Duodenal mucosa (tissue), 2 donors: Measurements from ENCODE around the gene ZBP1.

Source experiments
- H3K27ac ChIP-seq: one replicate; pipeline ENCODE4 v1.7.0; 2013; ENCODE audit warnings: low read depth, low read length
- H3K27me3 ChIP-seq, 2 donors: one replicate each; pipeline ENCODE4 v1.7.0; 2013; ENCODE audit warnings: low read length in 2 of 2, control low read depth in 1 of 2; ENCODE audit not compliant: insufficient read depth in 2 of 2, control insufficient read depth in 1 of 2
- H3K36me3 ChIP-seq, 2 donors: one replicate each; pipeline ENCODE4 v1.7.0; 2013; ENCODE audit warnings: low read length in 2 of 2, control low read depth in 1 of 2; ENCODE audit not compliant: insufficient read depth in 2 of 2, control insufficient read depth in 1 of 2
- H3K4me1 ChIP-seq, 2 donors: one replicate each; pipeline ENCODE4 v1.7.0; 2013; ENCODE audit warnings: low read length in 2 of 2, control low read depth in 1 of 2; ENCODE audit not compliant: insufficient read depth in 2 of 2, control insufficient read depth in 1 of 2
- H3K4me3 ChIP-seq, 2 donors: one replicate each; pipeline ENCODE4 v1.7.0; 2013; ENCODE audit warnings: low read length in 2 of 2, low read depth in 1 of 2
- H3K9ac ChIP-seq, 2 donors: one replicate each; pipeline ENCODE4 v1.7.0; 2013; ENCODE audit warnings: low read length in 2 of 2, low read depth in 1 of 2
- H3K9me3 ChIP-seq, 2 donors: one replicate each; pipeline ENCODE4 v1.7.0; 2013; ENCODE audit warnings: low read length in 2 of 2, control low read depth in 1 of 2; ENCODE audit not compliant: control insufficient read depth in 1 of 2

ZBP1 gene

GRCh38 chr20:57570145-57570850, 49.9 kb downstream of the ZBP1 start:
- Histone ChIP-seq H3K36me3 (peaks cover 2 to 7% of the 10 kb centered on the region in 2 donors), H3K27ac (no peak overlapping the region), H3K4me3 (no peak overlapping the region), H3K9me3 (no peaks in the 10 kb centered on the region), H3K27me3 (no peaks in the 10 kb centered on the region), H3K4me1 (peaks cover 7% of the 10 kb centered on the region in 2 donors), H3K9ac (no peak overlapping the region)

DNA sequence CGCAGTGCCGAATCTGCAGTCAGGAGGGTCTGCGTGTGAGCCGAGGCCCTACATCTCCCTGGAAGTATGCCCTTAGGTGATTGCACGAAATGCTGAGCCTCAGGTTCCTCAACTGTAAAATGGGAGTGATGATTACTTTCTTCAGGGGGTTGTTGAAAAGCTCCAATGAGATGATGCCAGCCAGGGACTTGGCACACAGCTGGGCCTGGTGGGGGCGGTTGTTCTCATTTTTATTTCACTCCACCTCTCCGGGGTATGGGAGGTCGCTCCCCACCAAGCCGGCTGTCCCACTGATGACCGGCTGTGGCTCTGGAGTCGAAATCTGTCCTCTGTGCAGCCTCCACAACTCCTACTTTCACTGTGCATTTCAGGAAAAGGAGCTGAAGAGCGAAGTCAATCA, 51.3 kb downstream of the ZBP1 start:
- Histone ChIP-seq H3K9me3 (no peaks in the 10 kb centered on the region), H3K4me1 (peaks cover 7% of the 10 kb centered on the region in 2 donors), H3K27me3 (no peaks in the 10 kb centered on the region), H3K27ac (no peak overlapping the region), H3K36me3 (peaks cover 15 to 20% of the 10 kb centered on the region in 2 donors), H3K9ac (no peak overlapping the region), H3K4me3 (no peak overlapping the region)

GRCh38 chr20:57568088-57568896, 51.9 kb downstream of the ZBP1 start:
- Histone ChIP-seq H3K4me3 (no peak overlapping the region), H3K4me1 (peaks cover 0 to 7% of the 10 kb centered on the region in 2 donors), H3K9ac (no peak overlapping the region), H3K9me3 (no peaks in the 10 kb centered on the region), H3K27me3 (no peaks in the 10 kb centered on the region), H3K27ac (no peak overlapping the region), H3K36me3 (peaks cover 21 to 25% of the 10 kb centered on the region in 2 donors)

DNA sequence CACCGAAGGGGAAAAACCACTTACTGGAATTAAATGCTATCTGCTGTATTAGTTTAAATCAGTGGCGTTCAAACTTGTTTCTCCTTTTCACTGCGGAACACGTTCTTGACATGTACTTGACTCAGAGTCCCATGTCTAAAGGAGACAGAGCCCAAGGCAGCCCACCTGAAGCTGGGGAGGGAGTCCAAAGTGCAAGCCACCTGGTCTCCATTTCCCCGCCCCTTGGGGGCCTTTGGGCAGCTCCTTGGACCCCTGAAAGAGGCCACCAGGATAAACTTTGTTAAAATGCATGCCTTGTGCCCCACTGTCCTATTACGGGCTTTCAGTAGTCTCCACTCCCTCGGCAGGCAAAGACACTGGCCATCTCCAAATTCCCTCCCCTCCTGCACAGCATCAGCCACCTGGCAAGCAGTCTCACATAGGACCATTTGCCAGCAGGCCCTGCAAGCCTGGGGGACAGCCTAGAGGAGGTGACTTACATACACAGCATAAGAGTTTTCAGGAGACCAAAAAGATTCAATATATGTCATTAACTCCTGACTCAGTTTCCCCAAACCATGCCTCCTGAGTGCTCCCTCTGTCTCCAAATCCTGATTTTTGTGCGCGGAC, 52.7 kb downstream of the ZBP1 start:
- H3K27me3 ChIP-seq, result no peaks in the 10 kb centered on the region
- no peak overlapping the region for H3K27ac ChIP-seq
- H3K9ac ChIP-seq, result no peak overlapping the region
- no peak overlapping the region for H3K4me3 ChIP-seq
- no peaks in the 10 kb centered on the region for H3K9me3 ChIP-seq
- peaks cover 28 to 32% of the 10 kb centered on the region in 2 donors for H3K36me3 ChIP-seq
- peaks cover 0 to 7% of the 10 kb centered on the region in 2 donors for H3K4me1 ChIP-seq

GRCh38 chr20:57566803-57567459, 53.3 kb downstream of the ZBP1 start:
- no peak overlapping the region for H3K9ac ChIP-seq

GRCh38 chr20:57566399-57566798, 53.8 kb downstream of the ZBP1 start:
- no peak overlapping the region for H3K27ac ChIP-seq
- H3K9ac ChIP-seq, result no peak overlapping the region
- H3K9me3 ChIP-seq, result no peaks in the 10 kb centered on the region
- H3K36me3 ChIP-seq, result peaks cover 36 to 38% of the 10 kb centered on the region in 2 donors
- H3K27me3 ChIP-seq, result no peaks in the 10 kb centered on the region
- peaks cover 4 to 7% of the 10 kb centered on the region in 2 donors for H3K4me1 ChIP-seq
- H3K4me3 ChIP-seq, result no peak overlapping the region

More at GRCh38 chr20:57566803-57567459, 53.3 kb downstream of the ZBP1 start:
- Histone ChIP-seq H3K36me3 (peaks cover 33 to 36% of the 10 kb centered on the region in 2 donors), H3K27ac (no peak overlapping the region), H3K4me1 (peaks cover 4 to 7% of the 10 kb centered on the region in 2 donors), H3K4me3 (no peak overlapping the region), H3K27me3 (no peaks in the 10 kb centered on the region), H3K9me3 (no peaks in the 10 kb centered on the region)

- H3K27ac ChIP-seq, result peak overlapping the region; percentile 26
Measured at GRCh38 chr20:57564951-57565642, 55.1 kb downstream of the ZBP1 start.

GRCh38 chr20:57564180-57564802, 55.9 kb downstream of the ZBP1 start:
- H3K27ac ChIP-seq, result peak overlapping the region; percentile 47
- no peaks in the 10 kb centered on the region for H3K27me3 ChIP-seq
- no peaks in the 10 kb centered on the region for H3K9me3 ChIP-seq
- H3K4me3 ChIP-seq, result peak overlapping the region; percentile 50 to 74
- H3K9ac ChIP-seq, result peak overlapping the region; percentile 44 to 82
- peaks cover 36 to 41% of the 10 kb centered on the region in 2 donors for H3K36me3 ChIP-seq
- peaks cover 12 to 16% of the 10 kb centered on the region in 2 donors for H3K4me1 ChIP-seq

More at GRCh38 chr20:57564951-57565642, 55.1 kb downstream of the ZBP1 start:
- Histone ChIP-seq H3K4me3 (peak overlapping the region; percentile 50 to 74), H3K4me1 (peaks cover 4 to 8% of the 10 kb centered on the region in 2 donors), H3K9ac (peak overlapping the region in 1 of 2 donors; percentile 82), H3K9me3 (no peaks in the 10 kb centered on the region), H3K36me3 (peaks cover 36 to 41% of the 10 kb centered on the region in 2 donors), H3K27me3 (no peaks in the 10 kb centered on the region)

DNA sequence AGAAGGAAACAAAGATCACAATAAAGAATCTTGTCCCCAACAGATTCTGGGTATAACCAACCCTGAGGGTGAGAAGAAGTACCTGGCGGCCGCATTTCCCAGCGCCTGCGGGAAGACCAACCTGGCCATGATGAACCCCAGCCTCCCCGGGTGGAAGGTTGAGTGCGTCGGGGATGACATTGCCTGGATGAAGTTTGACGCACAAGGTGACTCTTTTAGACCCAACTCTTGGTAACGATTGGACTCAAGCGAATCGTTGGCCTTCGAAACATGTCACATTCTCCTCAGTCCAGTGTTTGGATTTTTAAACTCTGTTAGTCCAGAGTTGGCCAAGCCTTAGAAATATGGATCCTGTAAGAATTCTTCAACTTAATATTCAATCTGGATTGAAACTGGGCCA, 56.7 kb downstream of the ZBP1 start:
- Histone ChIP-seq H3K27me3 (no peaks in the 10 kb centered on the region), H3K36me3 (peaks cover 36 to 41% of the 10 kb centered on the region in 2 donors), H3K4me3 (peak overlapping the region; percentile 74 to 76), H3K4me1 (peaks cover 20 to 24% of the 10 kb centered on the region in 2 donors), H3K27ac (no peak overlapping the region), H3K9me3 (no peaks in the 10 kb centered on the region), H3K9ac (peak overlapping the region; percentile 73 to 82)
